Small intestine (tissue), 7 donors: ENCODE data around the gene SLC22A17. TPM values are rescaled to one million over a fixed set of nuclear protein-coding genes. Genes with fewer than 3 reads are reported as not detected.
A peak's percentile ranks its signal among the peaks of the same experiment; 100 is the strongest.

Experiments
- DNase-seq, 2 donors: peaks; one replicate each; pipeline versions ENCODE4 v3.0.0 to v3.0.0-alpha.2; 2013
- FAIRE-seq: peaks from 2 replicates; lab custom pipeline; 2012; peaks lifted over from hg19 to GRCh38; lab: Jason Lieb, UNC
- H3K27ac ChIP-seq, 3 donors: one replicate each; pipeline ENCODE4 v1.5.1; 2013; ENCODE audit warnings: low read length in 2 of 3, mild to moderate bottlenecking in 2 of 3, control low read depth in 1 of 3, inconsistent platforms in 1 of 3, low read depth in 1 of 3, moderate library complexity in 1 of 3
- H3K27me3 ChIP-seq, 3 donors: one replicate each; pipeline ENCODE4 v1.6.1; 2013; ENCODE audit warnings: low read length in 3 of 3, inconsistent platforms in 1 of 3; ENCODE audit not compliant: control insufficient read depth in 3 of 3, insufficient read depth in 3 of 3
- H3K36me3 ChIP-seq, 3 donors: one replicate each; pipeline ENCODE4 v1.6.1; 2013; ENCODE audit warnings: low read length in 3 of 3, inconsistent platforms in 1 of 3, low read depth in 1 of 3, mild to moderate bottlenecking in 1 of 3, moderate library complexity in 1 of 3; ENCODE audit not compliant: control insufficient read depth in 3 of 3, insufficient read depth in 2 of 3
- H3K4me1 ChIP-seq, 3 donors: one replicate each; pipeline ENCODE4 v1.6.1; 2013; ENCODE audit warnings: low read length in 2 of 3, inconsistent platforms in 1 of 3, low read depth in 1 of 3, mild to moderate bottlenecking in 1 of 3, moderate library complexity in 1 of 3; ENCODE audit not compliant: control insufficient read depth in 3 of 3, insufficient read depth in 2 of 3
- H3K4me3 ChIP-seq, 3 donors: one replicate each; pipeline ENCODE4 v1.5.1; 2013; ENCODE audit warnings: low read length in 3 of 3, control low read depth in 1 of 3, inconsistent platforms in 1 of 3, low read depth in 1 of 3, mild to moderate bottlenecking in 1 of 3, moderate library complexity in 1 of 3
- H3K9me3 ChIP-seq, 2 donors: one replicate each; pipeline ENCODE4 v1.6.1; 2013; ENCODE audit warnings: low read depth in 1 of 2, low read length in 1 of 2; ENCODE audit not compliant: control insufficient read depth in 2 of 2, insufficient read depth in 1 of 2
- WGBS, 3 donors: extraction: QIAGEN DNeasy Blood & Tissue Kit; methylation state at CpG; one replicate each; pipeline ENCODE4 v1.1.7; 2013; 5-methylcytosine and 5-hydroxymethylcytosine counted together
- polyA plus RNA-seq, 4 donors: library from polyadenylated mRNA; stranded (reverse) in 3 of 4; unstranded in 1 of 4; fragments of 200-250 nt in 3 of 4; fragments of 120-200 nt in 1 of 4; gene quantifications; one replicate each; pipeline versions ENCODE4 v1.2.1 to v1.2.3, GENCODE V29; 2013
- donor health status: healthy with polysubstance abuse.
- donor health status: control.
- donor health status: control.
- donor health status: Bipolar disorder and iron deficiency.
- donor health status: healthy.

SLC22A17 gene
- polyA plus RNA-seq, 4 donors, result 0.67 to 36.3 (median 7.4) TPM

DNA sequence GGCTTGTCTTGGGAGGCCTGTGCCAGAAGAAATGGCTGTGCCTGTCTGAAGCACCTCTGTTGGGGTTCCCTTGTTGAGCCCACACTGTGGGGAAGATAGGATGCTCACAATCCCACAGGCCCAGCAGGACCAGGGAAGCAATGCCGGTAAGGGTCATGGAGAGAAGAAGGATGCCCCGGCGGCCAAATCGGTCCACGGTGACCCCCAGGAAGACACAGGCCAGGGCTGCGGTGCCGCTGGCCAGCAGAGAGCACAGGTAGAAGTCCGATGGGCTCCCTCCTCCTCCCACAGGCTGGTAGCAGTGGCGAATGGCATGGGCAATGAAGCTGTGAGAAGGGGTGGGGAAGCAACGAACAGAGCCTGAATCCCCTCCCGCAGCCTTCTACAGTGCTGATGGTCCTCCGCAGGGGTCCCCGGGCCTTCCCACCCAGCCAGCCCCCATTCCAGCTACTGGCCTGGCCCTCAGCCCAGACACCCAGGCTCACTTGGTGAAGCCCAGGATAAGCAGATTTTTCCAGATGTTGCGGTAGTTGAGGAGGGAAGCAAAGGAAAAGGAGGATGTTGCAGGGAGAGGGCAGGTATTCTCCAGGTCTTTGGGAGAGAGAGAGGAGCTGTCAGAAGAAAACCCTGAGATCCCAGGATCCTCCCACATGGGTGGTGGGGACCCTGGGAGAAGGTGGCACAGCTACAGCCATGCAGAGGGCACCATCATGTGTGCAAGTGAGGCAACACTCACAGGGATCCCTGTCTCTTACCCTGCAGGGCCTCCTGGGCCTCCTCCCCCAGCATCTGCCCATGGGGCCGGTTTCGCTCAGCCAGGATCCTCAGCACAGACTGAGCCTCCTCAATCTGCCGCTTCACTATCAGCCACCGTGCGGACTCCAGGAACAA is 5.0 kb downstream of the SLC22A17 start:
- WGBS, 3 donors, result 92 to 95% (median 94%) methylated on average over 19 of the region's 19 CpGs
- H3K9me3 ChIP-seq, result no peaks in the 10 kb centered on the region
- DNase-seq, result no peak

DNA sequence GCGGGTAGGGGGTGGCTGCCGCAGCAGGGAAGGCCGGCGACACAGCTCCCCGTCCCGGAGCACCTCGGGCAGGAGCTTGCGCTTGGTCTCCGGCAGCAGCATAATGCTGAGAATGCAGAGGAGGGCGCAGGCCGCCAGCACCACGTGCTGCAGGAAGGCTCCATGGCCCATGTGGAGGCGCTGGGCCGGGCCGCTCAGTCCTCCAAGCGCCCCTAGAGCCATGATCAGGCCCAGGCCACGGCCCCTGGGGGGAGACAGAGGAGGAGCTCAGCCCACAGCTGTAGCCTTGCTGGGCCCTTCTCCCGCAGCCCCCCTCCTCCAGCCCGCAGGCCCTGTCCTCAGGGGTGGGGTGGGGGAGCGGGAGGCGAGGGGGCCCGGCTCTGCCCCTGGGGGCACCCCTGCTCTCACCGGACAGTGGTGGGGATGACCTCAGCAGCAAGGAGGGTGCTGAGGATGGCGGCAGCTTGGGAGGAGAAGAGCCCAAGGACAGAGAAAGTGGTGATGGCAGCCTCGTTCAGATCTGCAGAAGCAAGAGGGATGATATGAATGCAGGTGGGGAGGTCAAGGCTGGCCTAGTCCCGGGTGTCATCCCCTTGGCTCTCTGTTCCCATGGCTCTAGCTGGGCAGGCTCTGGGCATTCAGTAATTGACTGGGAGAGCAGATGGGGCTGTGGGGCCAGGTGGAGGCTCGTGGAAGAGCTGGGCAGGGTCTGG is 5.8 kb downstream of the SLC22A17 start:
- FAIRE-seq (no peak), DNase-seq (no peak)
- Histone ChIP-seq H3K36me3 (peaks cover 0 to 21% (median 0%) of the 10 kb centered on the region in 3 donors), H3K4me3 (no peak overlapping the region), H3K9me3 (no peaks in the 10 kb centered on the region), H3K27me3 (peaks cover 0 to 14% (median under 1%) of the 10 kb centered on the region in 3 donors), H3K27ac (no peak overlapping the region), H3K4me1 (peaks cover 0 to 3% (median 0%) of the 10 kb centered on the region in 3 donors)
- WGBS, 3 donors, result 81 to 88% (median 87%) methylated on average over 14 to 27 of the region's 27 CpGs

More for the DNA sequence above, 5.0 kb downstream of the SLC22A17 start:
- Histone ChIP-seq H3K4me3 (no peak overlapping the region), H3K27me3 (peaks cover 0 to 14% (median 4%) of the 10 kb centered on the region in 3 donors), H3K36me3 (peaks cover 0 to 21% (median 0%) of the 10 kb centered on the region in 3 donors), H3K4me1 (peaks cover 0 to 3% (median 0%) of the 10 kb centered on the region in 3 donors), H3K27ac (no peak overlapping the region)
- FAIRE-seq, result no peak

DNA sequence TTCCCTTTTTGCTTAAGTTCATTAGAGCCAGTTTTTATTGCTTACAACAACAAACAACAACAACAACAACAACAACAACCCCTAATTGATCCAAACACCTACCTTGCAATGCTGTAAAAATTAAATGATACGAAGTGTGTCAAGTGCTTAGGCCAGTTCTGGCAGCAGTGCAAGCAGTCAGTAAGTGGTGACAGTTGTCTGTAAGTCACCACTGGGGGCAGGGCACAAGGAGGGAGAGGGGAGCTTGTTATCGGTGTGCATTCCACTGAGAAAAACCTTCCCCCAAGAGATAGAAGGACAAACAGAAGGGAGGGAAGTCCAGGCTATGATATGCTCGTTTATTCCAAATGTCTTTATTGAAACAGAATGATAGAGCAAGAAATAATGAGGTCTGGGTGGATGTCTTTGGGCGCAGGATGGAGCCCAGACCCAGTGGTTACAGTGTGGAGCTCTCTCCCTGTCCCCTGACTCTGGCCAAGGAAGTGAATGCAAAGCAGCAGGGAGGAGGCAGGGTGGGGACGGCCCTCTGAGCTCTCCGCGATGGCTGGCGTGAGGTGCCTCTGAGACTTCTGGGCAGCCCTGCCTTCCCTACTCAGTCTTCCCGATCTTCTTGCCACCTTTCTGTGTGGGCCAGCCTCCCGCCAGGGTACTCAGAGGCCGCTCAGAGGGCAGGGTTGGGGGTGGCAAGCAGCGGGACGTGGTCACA is 6.5 kb downstream of the SLC22A17 start:
- DNase-seq, result no peak
- H3K9me3 ChIP-seq, result no peaks in the 10 kb centered on the region
- no peak overlapping the region for H3K4me3 ChIP-seq
- FAIRE-seq, result no peak
- H3K27me3 ChIP-seq, result peaks cover 0 to 8% (median 0%) of the 10 kb centered on the region in 3 donors
- H3K27ac ChIP-seq, result no peak overlapping the region
- H3K4me1 ChIP-seq, result no peaks in the 10 kb centered on the region
- H3K36me3 ChIP-seq, result peaks cover 0 to 21% (median 0%) of the 10 kb centered on the region in 3 donors
- WGBS, 3 donors, result 77 to 82% (median 81%) methylated on average over 13 of the region's 13 CpGs

DNA sequence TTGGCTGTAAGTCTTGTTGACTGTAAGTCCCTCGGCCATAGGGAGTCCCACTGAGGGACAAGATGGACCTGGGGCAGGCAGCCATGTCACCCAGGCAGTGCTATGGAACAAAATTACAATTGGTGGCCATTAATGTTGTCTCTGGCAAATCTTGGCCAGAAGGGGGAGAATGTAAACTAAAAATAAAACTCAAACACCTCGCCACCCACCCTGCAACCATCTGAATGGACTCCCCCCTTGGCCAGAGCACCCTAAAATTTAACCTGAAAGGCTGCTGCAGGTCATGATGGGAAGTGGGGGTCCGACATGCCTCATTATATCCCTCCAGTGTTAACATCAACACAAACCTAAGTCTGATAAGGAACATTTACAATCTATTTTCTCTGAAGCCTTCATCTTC is 8.2 kb downstream of the SLC22A17 start:
- no peaks in the 10 kb centered on the region for H3K4me1 ChIP-seq
- DNase-seq (no peak), FAIRE-seq (no peak)
- peaks cover 0 to 3% (median 0%) of the 10 kb centered on the region in 3 donors for H3K27me3 ChIP-seq
- H3K36me3 ChIP-seq, result peaks cover 0 to 21% (median 0%) of the 10 kb centered on the region in 3 donors
- H3K27ac ChIP-seq, result no peak overlapping the region
- WGBS, 3 donors, result 53 to 57% (median 53%) methylated on average over 3 of the region's 3 CpGs
- H3K9me3 ChIP-seq, result peaks cover 0 to 3% of the 10 kb centered on the region in 2 donors
- no peak overlapping the region for H3K4me3 ChIP-seq

DNA sequence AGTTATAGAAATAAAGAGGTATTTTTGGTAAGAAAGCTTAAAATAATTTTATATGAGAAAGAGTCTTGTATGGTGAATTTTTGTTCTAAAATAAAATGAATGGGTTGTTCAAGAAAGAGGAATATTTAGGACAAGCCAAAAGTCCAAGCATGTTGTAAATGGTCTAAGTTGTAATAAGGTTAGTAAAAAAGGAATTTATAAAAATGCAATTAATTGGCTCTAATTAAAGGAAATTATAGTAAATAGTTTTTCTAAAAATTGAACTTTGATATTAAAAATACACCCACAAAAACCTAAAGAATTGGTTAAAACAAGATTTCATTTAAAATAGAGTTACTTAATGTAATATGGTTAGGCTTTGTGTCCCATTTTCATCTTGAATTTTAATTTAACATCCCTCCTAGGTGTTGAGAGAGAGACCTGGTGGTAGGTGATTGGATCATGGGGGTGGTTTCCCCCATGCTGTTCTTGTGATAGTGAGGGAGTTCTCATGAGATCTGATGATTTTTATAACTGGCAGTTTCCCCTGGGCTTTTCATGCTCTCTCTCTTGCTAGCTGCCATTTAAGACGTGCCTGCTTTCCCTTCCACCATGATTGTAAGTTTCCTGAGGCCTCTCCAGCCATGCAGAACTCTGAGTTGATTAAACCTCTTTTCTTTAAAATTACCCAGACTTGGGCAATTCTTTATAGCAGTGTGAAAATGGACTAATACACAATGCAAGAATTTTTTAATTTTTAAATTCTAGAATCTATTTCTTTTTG is 13.0 kb downstream of the SLC22A17 start:
- H3K27me3 ChIP-seq, result peaks cover 0 to 7% (median 0%) of the 10 kb centered on the region in 3 donors
- 84 to 92% (median 87%) methylated on average over 1 of the region's 1 CpG for WGBS, 3 donors
- no peak for FAIRE-seq
- H3K4me1 ChIP-seq, result no peaks in the 10 kb centered on the region
- DNase-seq, result no peak
- no peak overlapping the region for H3K27ac ChIP-seq
- peaks cover 0 to 6% of the 10 kb centered on the region in 2 donors for H3K9me3 ChIP-seq
- H3K36me3 ChIP-seq, result no peaks in the 10 kb centered on the region
- H3K4me3 ChIP-seq, result no peak overlapping the region

DNA sequence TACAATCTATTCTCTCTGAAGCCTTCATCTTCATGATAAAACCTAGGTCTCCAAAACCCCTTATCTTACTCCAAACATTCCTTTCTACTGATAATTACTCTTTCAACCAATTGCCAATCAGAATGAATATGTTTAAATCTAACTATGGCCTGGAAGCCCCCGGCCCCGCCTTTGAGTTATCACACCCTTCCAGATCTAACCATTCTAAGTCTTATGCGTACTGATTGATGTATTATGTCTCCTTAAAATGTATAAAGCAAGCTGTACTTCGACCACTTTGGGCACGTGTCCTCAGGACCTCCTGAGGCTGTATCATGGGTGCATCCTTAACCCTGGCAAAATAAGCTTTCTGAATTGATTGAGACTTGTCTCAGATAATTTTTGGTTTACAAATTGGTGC is 17.1 kb downstream of the SLC22A17 start:
- Histone ChIP-seq H3K36me3 (no peaks in the 10 kb centered on the region), H3K4me1 (no peaks in the 10 kb centered on the region), H3K27ac (no peak overlapping the region), H3K9me3 (peaks cover 0 to 6% of the 10 kb centered on the region in 2 donors), H3K27me3 (peaks cover 0 to 6% (median 0%) of the 10 kb centered on the region in 3 donors), H3K4me3 (no peak overlapping the region)
- 82 to 84% (median 83%) methylated on average over 5 of the region's 5 CpGs for WGBS, 3 donors
- FAIRE-seq (no peak), DNase-seq (no peak)

DNA sequence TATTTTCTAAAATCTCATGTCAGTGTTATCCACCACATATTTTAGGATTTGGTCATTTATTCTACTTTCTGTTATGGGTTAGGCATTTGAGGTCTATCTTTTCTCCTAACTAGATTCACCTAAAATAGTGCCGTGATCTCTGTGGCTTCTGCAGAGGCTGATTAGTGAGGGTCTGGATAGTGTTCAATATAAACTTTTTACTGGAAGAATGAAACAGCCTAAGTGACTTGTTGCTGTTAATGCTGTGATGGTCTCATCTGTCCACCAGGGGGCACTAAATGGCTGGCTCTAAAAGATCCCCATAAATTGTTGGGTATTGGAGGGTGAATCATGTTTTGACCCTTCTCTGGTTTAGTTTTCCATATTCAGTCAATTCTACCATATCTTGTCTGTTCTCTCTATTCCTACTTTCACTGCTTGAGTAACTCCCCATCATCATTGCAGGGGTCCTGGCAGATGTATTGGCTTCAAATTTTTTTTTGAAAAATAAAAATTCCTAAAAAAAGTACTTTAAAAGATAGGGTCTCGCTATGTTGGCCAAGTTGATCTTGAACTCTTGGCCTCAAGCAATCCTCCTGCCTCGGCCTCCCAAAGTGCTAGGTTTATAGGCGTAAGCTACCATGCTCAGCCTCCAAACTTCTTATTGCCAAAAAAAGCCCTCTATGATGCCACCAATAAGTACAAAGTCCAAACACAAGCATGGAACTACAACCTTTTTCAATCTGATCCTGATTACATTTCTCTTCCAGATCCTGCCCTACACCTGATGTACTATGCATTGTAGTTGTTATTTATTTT is 24.5 kb downstream of the SLC22A17 start:
- Histone ChIP-seq H3K4me3 (no peak overlapping the region), H3K4me1 (peaks cover 0 to 2% (median 0%) of the 10 kb centered on the region in 3 donors), H3K9me3 (no peaks in the 10 kb centered on the region), H3K27ac (no peak overlapping the region), H3K27me3 (no peaks in the 10 kb centered on the region), H3K36me3 (peaks cover 11 to 19% (median 14%) of the 10 kb centered on the region in 3 donors)
- no peak for FAIRE-seq
- whole genome bisulfite sequencing, 3 donors, result 27 to 45% (median 36%) methylated on average over 4 of the region's 4 CpGs
- DNase-seq, result peak; percentile 80 to 83
